ENCODE results near the gene KRTAP10-8. TPM values are rescaled to one million over a fixed set of nuclear protein-coding genes. Genes with fewer than 3 reads are reported as not detected.
"Not testable (repeated sequence)": the region's sequence is repeated elsewhere in the genome, so short reads cannot be mapped to it uniquely, and the experiment has no call there.

KRTAP10-8 gene
- total RNA-seq, 4 donors from 2014 or later, result 4.6 TPM; not detected in 3

- intact Hi-C loops (cut with DNase I; ENCODE audit: low total_unique reads), result no loop called here
- no peak for DNase-seq (ENCODE audit: low spot score in 2 of 2)
- H3K4me3 ChIP-seq (ENCODE audit: low read depth, poor library complexity, severe bottlenecking), result no peak overlapping the region
- TF ChIP-seq, protein P1, sequence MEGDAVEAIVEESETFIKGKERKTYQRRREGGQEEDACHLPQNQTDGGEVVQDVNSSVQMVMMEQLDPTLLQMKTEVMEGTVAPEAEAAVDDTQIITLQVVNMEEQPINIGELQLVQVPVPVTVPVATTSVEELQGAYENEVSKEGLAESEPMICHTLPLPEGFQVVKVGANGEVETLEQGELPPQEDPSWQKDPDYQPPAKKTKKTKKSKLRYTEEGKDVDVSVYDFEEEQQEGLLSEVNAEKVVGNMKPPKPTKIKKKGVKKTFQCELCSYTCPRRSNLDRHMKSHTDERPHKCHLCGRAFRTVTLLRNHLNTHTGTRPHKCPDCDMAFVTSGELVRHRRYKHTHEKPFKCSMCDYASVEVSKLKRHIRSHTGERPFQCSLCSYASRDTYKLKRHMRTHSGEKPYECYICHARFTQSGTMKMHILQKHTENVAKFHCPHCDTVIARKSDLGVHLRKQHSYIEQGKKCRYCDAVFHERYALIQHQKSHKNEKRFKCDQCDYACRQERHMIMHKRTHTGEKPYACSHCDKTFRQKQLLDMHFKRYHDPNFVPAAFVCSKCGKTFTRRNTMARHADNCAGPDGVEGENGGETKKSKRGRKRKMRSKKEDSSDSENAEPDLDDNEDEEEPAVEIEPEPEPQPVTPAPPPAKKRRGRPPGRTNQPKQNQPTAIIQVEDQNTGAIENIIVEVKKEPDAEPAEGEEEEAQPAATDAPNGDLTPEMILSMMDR (IDR thresholded peaks at IDR 0.05), result no peak
- TF ChIP-seq POLR2A (IDR thresholded peaks at IDR 0.05), result no peak
These were observed 11.7 kb downstream of the KRTAP10-8 start for GRCh38 chr21:44623575-44623974.

- WGBS, 2 donors, result 86 to 89% methylated on average over 7 of the region's 7 CpGs
- TF ChIP-seq POLR2A (IDR thresholded peaks at IDR 0.05), result no peak
- TF ChIP-seq, protein P1 (IDR thresholded peaks at IDR 0.05), result no peak
- no peak for DNase-seq (ENCODE audit: low spot score in 2 of 2)
- intact Hi-C loops (cut with DNase I; ENCODE audit: low total_unique reads), result no loop called here
- no peak overlapping the region for H3K4me3 ChIP-seq (ENCODE audit: low read depth, poor library complexity, severe bottlenecking)
These were observed 13.9 kb downstream of the KRTAP10-8 start for GRCh38 chr21:44625756-44626155.

DNA sequence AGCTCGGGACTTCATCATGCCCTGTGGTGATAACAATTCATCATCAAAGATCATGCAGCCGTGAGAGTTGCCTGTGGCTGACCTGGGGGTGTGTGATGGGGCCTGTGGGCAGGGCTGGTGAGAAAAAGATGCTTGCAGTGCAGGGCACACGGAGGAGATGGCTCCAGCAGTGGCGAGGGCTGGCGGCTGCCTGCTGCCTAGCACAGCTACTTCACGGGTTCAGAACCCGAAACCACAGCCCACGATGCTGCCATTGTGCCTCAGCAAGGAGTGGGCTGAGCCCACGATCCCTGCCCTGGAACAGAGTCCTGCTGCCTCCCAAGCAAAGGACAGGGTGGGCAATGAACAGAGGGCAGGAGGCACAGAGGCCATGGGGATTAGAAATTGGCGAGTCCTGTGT lies 14.4 kb downstream of the KRTAP10-8 start:
- intact Hi-C loops (cut with DNase I; ENCODE audit: low total_unique reads), result no loop called here
- no peak for DNase-seq (ENCODE audit: low spot score in 2 of 2)
- 71 to 76% methylated on average over 10 of the region's 10 CpGs for WGBS, 2 donors
- no peak overlapping the region for H3K4me3 ChIP-seq (ENCODE audit: low read depth, poor library complexity, severe bottlenecking)
- TF ChIP-seq, protein P1 (IDR thresholded peaks at IDR 0.05), result no peak
- TF ChIP-seq POLR2A (IDR thresholded peaks at IDR 0.05), result no peak

DNA sequence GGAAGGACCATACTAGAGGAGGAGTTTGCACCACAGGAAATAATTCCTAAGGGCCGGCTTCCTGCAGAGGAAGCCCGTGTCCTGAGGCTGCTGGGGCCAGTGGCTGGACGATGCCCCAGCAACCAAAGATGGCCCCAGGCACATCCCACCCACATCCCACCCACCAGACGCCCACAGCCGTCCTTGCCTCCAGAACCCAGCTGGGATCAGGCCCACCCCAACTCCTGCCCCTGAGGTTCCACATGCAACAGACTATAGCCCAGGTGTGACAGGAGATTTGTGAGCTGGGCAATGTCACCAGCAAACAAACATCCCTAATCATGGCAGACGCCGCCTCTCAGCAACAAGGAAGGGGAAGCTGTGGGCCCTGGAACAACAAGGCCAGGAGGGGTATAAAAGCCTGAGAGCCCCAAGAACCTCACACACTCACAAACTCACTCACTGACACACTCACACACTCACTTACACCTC lies 14.8 kb downstream of the KRTAP10-8 start, which contains the start of gene KRTAP10-9:
TSS of gene KRTAP10-9 (plus strand) at position 421 of the 471 bp plus-strand sequence. CDS start 79 bp downstream, outside the sequence.
- TF ChIP-seq, protein P1 (IDR thresholded peaks at IDR 0.05), result no peak
- TF ChIP-seq POLR2A (IDR thresholded peaks at IDR 0.05), result no peak
- DNase-seq (ENCODE audit: low spot score in 2 of 2), result no peak
- WGBS, 2 donors, result 76 to 77% methylated on average over 6 to 7 of the region's 7 CpGs
- intact Hi-C loops (cut with DNase I; ENCODE audit: low total_unique reads), result no loop called here
- no peak within 1 kb of the TSS for H3K4me3 ChIP-seq (ENCODE audit: low read depth, poor library complexity, severe bottlenecking)

- DNase-seq (ENCODE audit: low spot score in 2 of 2); intact Hi-C loops (cut with DNase I; ENCODE audit: low total_unique reads); H3K4me3 ChIP-seq (ENCODE audit: low read depth, poor library complexity, severe bottlenecking): not testable (repeated sequence)
- WGBS, 2 donors, result 84 to 91% methylated on average over 16 to 20 of the region's 20 CpGs
These were observed 15.4 kb downstream of the KRTAP10-8 start for GRCh38 chr21:44627181-44627822.

DNA sequence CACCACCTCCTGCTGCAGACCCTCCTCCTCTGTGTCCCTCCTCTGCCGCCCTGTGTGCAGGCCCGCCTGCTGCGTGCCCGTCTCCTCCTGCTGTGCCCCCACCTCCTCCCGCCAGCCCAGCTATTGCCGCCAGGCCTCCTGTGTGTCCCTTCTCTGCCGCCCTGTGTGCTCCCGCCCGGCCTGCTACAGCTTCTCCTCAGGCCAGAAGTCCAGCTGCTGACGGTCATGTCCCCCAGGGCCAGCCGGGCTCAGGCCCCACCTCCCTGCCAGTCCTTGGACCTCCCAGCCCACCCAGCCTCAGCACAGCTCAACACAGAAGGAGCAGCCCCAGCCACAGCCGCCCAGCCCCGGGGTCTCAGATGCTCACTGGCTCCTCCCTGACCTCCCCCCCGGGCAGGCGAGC lies 16.0 kb downstream of the KRTAP10-8 start:
- intact Hi-C loops (cut with DNase I; ENCODE audit: low total_unique reads); DNase-seq (ENCODE audit: low spot score in 2 of 2); H3K4me3 ChIP-seq (ENCODE audit: low read depth, poor library complexity, severe bottlenecking): not testable (repeated sequence)
- WGBS, 2 donors, result 60 to 64% methylated on average over 10 to 15 of the region's 15 CpGs

Measured in lower leg skin (tissue), 4 donors.